Measurements from ENCODE around the gene SUGP2. TPM values are rescaled to one million over a fixed set of nuclear protein-coding genes. Genes with fewer than 3 reads are reported as not detected.
A peak's percentile ranks its signal among the peaks of the same experiment; 100 is the strongest.

The SUGP2 gene
- total and polyA plus RNA-seq, 9 of the 15 experiments (the other 6 are each of a cell fraction or from before 2014, with no cell fraction given): 13.1 to 101 (median 63.1) TPM

DNA sequence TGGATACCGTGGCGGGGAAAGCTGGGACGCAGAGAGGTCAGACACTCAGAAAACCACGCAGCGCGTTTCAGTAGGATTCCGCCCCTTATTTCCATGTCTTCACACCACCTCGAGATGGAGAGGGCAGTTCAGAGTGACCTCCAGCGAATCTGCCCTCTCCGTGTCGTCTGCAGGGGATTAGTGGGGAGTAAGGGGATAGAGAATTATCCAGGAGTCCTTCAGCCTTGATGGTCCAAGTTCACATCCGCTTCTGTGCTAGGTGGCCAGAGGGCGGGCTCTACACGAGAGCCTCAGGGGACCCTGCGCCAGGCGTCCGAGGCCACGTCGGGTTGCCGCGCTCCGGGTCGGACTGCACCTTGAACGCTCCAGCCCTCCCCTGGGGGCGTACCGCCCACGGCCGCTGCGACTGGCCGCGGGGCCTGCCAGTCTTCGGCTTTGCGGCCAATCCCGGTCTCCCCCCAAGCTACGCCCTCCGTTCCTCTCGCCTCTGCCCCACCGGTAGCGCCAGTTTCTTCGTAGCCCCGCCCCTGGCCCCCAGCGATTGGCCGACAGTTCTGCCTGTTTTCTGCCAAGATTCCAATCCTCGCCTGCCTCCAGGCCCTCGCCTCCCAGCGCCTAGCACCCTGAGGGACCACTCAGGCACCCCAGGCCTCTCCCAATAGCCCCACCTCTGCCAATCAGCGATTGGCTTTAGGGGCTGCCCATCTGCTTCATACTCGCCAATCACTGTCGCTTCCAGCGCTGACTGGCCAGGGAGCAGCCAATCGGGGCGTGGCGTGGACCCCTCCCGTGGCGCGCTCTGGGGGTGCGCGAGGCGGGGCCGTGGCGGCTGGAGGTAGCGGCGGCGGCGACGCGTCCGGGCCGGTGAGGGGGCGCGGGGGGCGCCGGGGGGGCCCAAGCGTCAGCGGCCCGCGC is 30.1 kb upstream of the SUGP2 start, which contains the start of gene SLC25A42 (continued):
- TF ChIP-seq HMGN3 (IDR thresholded peaks at IDR 0.05; ENCODE audit: borderline replicate concordance, extremely low read depth, insufficient read length, low read depth, low read length) (peak; percentile 78), RNF2 (IDR thresholded peaks at IDR 0.05) (no peak), BRD4 (IDR thresholded peaks at IDR 0.05) (no peak), NCOA6 (IDR thresholded peaks at IDR 0.05) (no peak; the same call in 1 of the 2 replicates), NFE2 (IDR thresholded peaks at IDR 0.05; ENCODE audit: low read depth) (no peak), GABPB2 (CRISPR knock-in tag; conservative IDR thresholded peaks at IDR 0.05) (no peak), XRCC3 (IDR thresholded peaks at IDR 0.05) (no peak), JUN (IDR thresholded peaks at IDR 0.05; ENCODE audit: borderline replicate concordance, low read depth, low read length) (no peak), JUN (CRISPR knock-in tag; IDR thresholded peaks at IDR 0.05; ENCODE audit: borderline replicate concordance) (no peak), NR4A1 (CRISPR knock-in tag; IDR thresholded peaks at IDR 0.05) (no peak), NR4A1 (tag; IDR thresholded peaks at IDR 0.05) (0 out of 2 replicates have a peak, but pooled peaks have one; percentile 62), LCOR (CRISPR knock-in tag; IDR thresholded peaks at IDR 0.05) (no peak), ILF3 (IDR thresholded peaks at IDR 0.05; ENCODE audit: borderline replicate concordance) (no peak), NUFIP1 (IDR thresholded peaks at IDR 0.05; ENCODE audit: partially characterized antibody) (no peak), NCOA2 (IDR thresholded peaks at IDR 0.05; ENCODE audit: partially characterized antibody in 2 of 2) (no peak), POLR2G (IDR thresholded peaks at IDR 0.05; ENCODE audit: low read depth, low read length) (peak; percentile 84), BDP1 (IDR thresholded peaks at IDR 0.05; ENCODE audit: insufficient read depth, insufficient read length) (no peak), POLR2AphosphoS5 (IDR thresholded peaks at IDR 0.05; ENCODE audit: control insufficient read depth, insufficient read depth, low read depth, low read length) (peak; percentile 60), HDAC3 (IDR thresholded peaks at IDR 0.05; ENCODE audit: borderline replicate concordance, partially characterized antibody) (no peak), ZNF668 (CRISPR knock-in tag; IDR thresholded peaks at IDR 0.05) (no peak), TRIM24 (IDR thresholded peaks at IDR 0.05) (peak in 1 of 2 experiments; percentile 35; a peak in 1 of 4 replicates), MECOM (CRISPR knock-in tag; IDR thresholded peaks at IDR 0.05) (no peak), SETDB1 (IDR thresholded peaks at IDR 0.05; ENCODE audit: low read length) (no peak)
- TF ChIP-seq, protein P1, sequence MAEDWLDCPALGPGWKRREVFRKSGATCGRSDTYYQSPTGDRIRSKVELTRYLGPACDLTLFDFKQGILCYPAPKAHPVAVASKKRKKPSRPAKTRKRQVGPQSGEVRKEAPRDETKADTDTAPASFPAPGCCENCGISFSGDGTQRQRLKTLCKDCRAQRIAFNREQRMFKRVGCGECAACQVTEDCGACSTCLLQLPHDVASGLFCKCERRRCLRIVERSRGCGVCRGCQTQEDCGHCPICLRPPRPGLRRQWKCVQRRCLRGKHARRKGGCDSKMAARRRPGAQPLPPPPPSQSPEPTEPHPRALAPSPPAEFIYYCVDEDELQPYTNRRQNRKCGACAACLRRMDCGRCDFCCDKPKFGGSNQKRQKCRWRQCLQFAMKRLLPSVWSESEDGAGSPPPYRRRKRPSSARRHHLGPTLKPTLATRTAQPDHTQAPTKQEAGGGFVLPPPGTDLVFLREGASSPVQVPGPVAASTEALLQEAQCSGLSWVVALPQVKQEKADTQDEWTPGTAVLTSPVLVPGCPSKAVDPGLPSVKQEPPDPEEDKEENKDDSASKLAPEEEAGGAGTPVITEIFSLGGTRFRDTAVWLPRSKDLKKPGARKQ (CRISPR knock-in tag; IDR thresholded peaks at IDR 0.05): no peak
- TF ChIP-seq, protein P2, sequence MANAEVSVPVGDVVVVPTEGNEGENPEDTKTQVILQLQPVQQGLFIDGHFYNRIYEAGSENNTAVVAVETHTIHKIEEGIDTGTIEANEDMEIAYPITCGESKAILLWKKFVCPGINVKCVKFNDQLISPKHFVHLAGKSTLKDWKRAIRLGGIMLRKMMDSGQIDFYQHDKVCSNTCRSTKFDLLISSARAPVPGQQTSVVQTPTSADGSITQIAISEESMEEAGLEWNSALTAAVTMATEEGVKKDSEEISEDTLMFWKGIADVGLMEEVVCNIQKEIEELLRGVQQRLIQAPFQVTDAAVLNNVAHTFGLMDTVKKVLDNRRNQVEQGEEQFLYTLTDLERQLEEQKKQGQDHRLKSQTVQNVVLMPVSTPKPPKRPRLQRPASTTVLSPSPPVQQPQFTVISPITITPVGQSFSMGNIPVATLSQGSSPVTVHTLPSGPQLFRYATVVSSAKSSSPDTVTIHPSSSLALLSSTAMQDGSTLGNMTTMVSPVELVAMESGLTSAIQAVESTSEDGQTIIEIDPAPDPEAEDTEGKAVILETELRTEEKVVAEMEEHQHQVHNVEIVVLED (CRISPR knock-in tag; IDR thresholded peaks at IDR 0.05): peak; percentile 57
- TF ChIP-seq, protein P3, sequence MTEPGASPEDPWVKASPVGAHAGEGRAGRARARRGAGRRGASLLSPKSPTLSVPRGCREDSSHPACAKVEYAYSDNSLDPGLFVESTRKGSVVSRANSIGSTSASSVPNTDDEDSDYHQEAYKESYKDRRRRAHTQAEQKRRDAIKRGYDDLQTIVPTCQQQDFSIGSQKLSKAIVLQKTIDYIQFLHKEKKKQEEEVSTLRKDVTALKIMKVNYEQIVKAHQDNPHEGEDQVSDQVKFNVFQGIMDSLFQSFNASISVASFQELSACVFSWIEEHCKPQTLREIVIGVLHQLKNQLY (CRISPR knock-in tag; conservative IDR thresholded peaks at IDR 0.05): no peak

Measured in K562 (cell line).